VCaP (cell line): ENCODE data around the gene MITF.

Experiments
- H3K27ac ChIP-seq: fragments of 450-650 bp; 2 replicates; pipeline ENCODE4 v1.5.1; 2017
- TF ChIP-seq, protein P1 (sequence below): fragments of 450-650 bp; conservative IDR thresholded peaks from 2 replicates; pipeline ENCODE4 v1.5.1; 2017; ENCODE audit warnings: mild to moderate bottlenecking, moderate library complexity

Gene MITF

DNA sequence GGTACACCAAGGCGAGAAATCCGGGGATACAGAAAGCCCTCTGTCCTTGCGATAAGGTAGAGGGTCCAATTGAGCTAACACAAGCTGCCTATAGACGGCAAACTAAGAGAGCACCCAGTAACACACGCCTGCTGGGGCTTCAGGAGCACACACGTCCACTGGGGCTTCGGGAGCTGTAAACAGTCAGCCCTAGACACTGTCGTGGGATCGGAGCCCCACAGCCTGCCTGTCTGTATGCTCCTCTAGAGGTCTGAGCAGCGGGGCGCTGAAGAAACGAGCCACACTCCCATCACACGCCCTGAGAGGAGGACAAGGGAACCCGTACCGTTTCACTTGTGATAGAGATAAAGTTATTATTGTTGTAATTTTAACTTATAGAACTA, 260.8 kb downstream of the MITF start:
- TF ChIP-seq, protein P1, sequence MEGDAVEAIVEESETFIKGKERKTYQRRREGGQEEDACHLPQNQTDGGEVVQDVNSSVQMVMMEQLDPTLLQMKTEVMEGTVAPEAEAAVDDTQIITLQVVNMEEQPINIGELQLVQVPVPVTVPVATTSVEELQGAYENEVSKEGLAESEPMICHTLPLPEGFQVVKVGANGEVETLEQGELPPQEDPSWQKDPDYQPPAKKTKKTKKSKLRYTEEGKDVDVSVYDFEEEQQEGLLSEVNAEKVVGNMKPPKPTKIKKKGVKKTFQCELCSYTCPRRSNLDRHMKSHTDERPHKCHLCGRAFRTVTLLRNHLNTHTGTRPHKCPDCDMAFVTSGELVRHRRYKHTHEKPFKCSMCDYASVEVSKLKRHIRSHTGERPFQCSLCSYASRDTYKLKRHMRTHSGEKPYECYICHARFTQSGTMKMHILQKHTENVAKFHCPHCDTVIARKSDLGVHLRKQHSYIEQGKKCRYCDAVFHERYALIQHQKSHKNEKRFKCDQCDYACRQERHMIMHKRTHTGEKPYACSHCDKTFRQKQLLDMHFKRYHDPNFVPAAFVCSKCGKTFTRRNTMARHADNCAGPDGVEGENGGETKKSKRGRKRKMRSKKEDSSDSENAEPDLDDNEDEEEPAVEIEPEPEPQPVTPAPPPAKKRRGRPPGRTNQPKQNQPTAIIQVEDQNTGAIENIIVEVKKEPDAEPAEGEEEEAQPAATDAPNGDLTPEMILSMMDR = no peak
- H3K27ac ChIP-seq = no peak overlapping the region

DNA sequence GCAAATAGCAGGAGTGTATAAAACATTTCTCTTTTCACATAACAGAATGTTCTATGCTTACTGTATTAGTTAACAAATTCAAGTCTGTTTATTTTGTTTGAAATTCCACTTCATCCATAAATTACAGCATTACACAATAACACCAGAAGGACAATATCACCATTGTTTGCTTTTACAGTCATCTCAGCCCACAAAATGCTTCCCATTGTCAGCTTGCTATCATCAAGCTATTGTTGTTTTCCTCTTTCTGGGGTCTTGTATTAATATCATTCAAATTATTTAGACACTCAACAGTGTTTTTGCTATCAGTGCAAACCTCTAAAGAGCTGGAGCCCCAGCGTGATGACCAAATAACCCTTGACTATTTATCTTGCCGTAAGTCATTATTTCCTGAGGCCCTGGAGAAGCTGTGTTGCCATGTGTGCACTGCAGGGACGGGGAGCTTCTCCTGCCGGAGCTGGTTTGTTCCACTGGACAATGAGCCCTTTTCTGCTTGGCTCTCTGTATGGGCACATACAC, 261.4 kb downstream of the MITF start:
- H3K27ac ChIP-seq = no peak overlapping the region
- TF ChIP-seq, protein P1 = no peak

DNA sequence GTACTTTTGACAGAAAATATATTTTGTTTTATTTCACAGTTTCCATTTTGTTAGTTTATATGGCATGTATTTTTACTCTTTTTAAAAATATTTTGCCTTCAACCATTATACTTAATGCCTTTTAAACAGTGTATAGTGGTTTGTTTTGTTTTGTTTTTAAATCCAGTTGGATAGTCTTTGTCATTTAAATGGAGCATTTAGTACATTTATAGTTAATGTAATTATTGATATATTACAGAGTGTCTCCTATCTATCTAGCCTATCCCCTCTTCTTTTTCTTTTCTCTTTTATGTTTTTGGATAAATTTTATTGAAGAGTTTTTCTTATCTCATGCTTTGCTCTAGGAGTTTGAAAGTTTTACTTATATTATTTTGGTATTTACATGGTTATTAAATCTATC, 263.9 kb downstream of the MITF start:
- H3K27ac ChIP-seq = no peak overlapping the region
- TF ChIP-seq, protein P1 = no peak

DNA sequence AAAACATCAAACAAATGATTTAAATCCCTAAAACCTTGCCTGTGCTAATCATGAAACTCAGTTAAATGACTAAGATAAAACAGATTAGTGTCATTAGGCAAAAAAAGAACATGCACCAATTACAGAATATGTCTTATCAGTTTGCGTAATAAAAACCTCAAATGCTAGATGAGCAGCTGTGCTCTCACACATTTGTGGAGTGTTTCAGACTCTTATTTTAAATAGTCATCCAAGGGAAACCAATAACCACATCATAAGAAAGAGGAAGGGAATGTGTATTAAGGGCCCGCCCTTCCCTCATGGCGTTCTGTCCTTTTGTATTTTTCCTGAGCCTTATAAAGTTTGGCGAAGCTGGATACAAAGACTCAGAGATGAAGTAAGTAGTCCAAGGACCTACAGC, 266.8 kb downstream of the MITF start:
- H3K27ac ChIP-seq = no peak overlapping the region
- TF ChIP-seq, protein P1 = no peak

DNA sequence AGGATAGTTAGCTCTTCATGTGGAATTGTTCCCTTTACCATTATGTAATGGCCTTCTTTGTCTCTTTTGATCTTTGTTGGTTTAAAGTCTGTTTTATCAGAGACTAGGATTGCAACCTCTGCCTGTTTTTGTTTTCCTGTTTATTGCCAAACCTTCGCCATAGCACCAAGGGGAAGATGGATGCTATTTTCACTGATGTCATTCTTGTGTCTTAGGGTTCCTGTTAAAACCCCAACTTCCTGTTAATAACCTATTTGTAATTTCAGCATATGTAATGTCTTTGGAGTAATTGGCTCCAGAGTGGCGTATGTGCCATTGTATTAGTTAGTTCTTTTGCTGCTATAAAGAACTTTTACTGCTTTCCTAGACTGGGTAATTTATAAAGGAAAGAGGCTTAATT, 271.1 kb downstream of the MITF start:
- no peak overlapping the region for H3K27ac ChIP-seq
- TF ChIP-seq, protein P1 = no peak

DNA sequence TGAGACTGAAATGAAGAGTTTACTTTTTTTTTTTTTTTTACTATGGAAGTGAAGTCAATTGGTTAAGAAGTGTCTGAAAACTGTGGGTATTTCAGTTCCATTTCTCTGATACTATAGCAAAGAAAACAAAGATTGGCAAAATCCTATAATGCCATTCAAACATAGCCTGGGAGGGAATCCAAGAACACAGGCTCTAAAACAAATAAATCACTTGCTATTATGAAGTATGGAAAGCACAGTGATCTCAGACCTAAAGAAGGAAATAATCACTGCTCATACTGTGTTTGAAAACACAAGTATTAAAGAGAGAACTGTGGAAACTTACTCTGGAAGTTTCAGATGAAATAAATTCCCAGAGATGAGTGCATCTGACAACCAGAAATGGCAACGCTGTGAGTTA, 272.3 kb downstream of the MITF start:
- H3K27ac ChIP-seq = peak overlapping the region; percentile 52
- TF ChIP-seq, protein P1 = no peak
